NCI-H2171 (cell line): Measurements from ENCODE around the gene PCYOX1L.

Experiments used
- DNase-seq: peaks from one replicate; lab custom pipeline; 2025; lab: John Stamatoyannopoulos, UW

Gene PCYOX1L

GRCh38 chr5:149367972-149368645 is 10.3 kb downstream of the PCYOX1L start:
- no peak for DNase-seq

GRCh38 chr5:149370878-149371277 is 13.0 kb downstream of the PCYOX1L start:
- DNase-seq, result no peak

- no peak for DNase-seq
Observed at GRCh38 chr5:149371296-149371962, 13.6 kb downstream of the PCYOX1L start.

- no peak for DNase-seq
Observed at GRCh38 chr5:149372076-149372795, 14.4 kb downstream of the PCYOX1L start.

GRCh38 chr5:149372932-149373331 is 15.1 kb downstream of the PCYOX1L start:
- no peak for DNase-seq

GRCh38 chr5:149374303-149374702 is 16.5 kb downstream of the PCYOX1L start:
- no peak for DNase-seq

- DNase-seq, result no peak
Observed at GRCh38 chr5:149374801-149375200, 17.0 kb downstream of the PCYOX1L start.

- no peak for DNase-seq
Observed at GRCh38 chr5:149375434-149375833, 17.6 kb downstream of the PCYOX1L start.

- no peak for DNase-seq
Observed at GRCh38 chr5:149376104-149376503, 18.3 kb downstream of the PCYOX1L start.

- DNase-seq, result no peak
Observed at GRCh38 chr5:149376711-149377447, 19.0 kb downstream of the PCYOX1L start.

GRCh38 chr5:149378241-149378820 is 20.5 kb downstream of the PCYOX1L start:
- DNase-seq, result no peak

- DNase-seq, result no peak
Observed at GRCh38 chr5:149379177-149379761, 21.4 kb downstream of the PCYOX1L start, which contains the start of gene IL17B. Gene IL17B (minus strand): TSS chr5:149379292. CDS start chr5:149379225, 67 bp downstream.

- no peak for DNase-seq
Observed at GRCh38 chr5:149379818-149380374, 22.1 kb downstream of the PCYOX1L start.

- DNase-seq, result no peak
Observed at GRCh38 chr5:149380466-149381121, 22.7 kb downstream of the PCYOX1L start.

GRCh38 chr5:149381261-149381985 is 23.6 kb downstream of the PCYOX1L start:
- DNase-seq, result no peak

- no peak for DNase-seq
Observed at GRCh38 chr5:149381986-149382338, 24.1 kb downstream of the PCYOX1L start.

- no peak for DNase-seq
Observed at GRCh38 chr5:149382517-149383220, 24.8 kb downstream of the PCYOX1L start.

- DNase-seq, result no peak
Observed at GRCh38 chr5:149383399-149383798, 25.6 kb downstream of the PCYOX1L start.

GRCh38 chr5:149386166-149386565 is 28.3 kb downstream of the PCYOX1L start:
- DNase-seq, result no peak
